SIG-M5 (cell line): ENCODE results near the gene RAB31.

ENCODE experiments used
- DNase-seq: peaks from one replicate; lab custom pipeline; 2025; lab: John Stamatoyannopoulos, UW

The RAB31 gene

GRCh38 chr18:9712611-9713010 lies 4.5 kb downstream of the RAB31 start:
- DNase-seq = no peak

- DNase-seq = no peak
Measured at GRCh38 chr18:9714266-9715087, 6.4 kb downstream of the RAB31 start.

- no peak for DNase-seq
Measured at GRCh38 chr18:9715088-9715343, 6.9 kb downstream of the RAB31 start.

GRCh38 chr18:9715978-9716774 lies 8.1 kb downstream of the RAB31 start:
- no peak for DNase-seq

GRCh38 chr18:9716780-9717563 lies 8.9 kb downstream of the RAB31 start:
- no peak for DNase-seq

- no peak for DNase-seq
Measured at GRCh38 chr18:9719421-9719981, 11.4 kb downstream of the RAB31 start.

GRCh38 chr18:9720327-9720726 lies 12.2 kb downstream of the RAB31 start:
- no peak for DNase-seq

GRCh38 chr18:9721893-9722550 lies 13.9 kb downstream of the RAB31 start:
- no peak for DNase-seq

GRCh38 chr18:9722691-9723090 lies 14.6 kb downstream of the RAB31 start:
- DNase-seq = no peak

- DNase-seq = no peak
Measured at GRCh38 chr18:9724797-9725585, 16.9 kb downstream of the RAB31 start.

GRCh38 chr18:9726175-9726574 lies 18.1 kb downstream of the RAB31 start:
- DNase-seq = no peak

- DNase-seq = no peak
Measured at GRCh38 chr18:9726936-9727335, 18.8 kb downstream of the RAB31 start.

GRCh38 chr18:9730786-9731185 lies 22.7 kb downstream of the RAB31 start:
- DNase-seq = no peak

GRCh38 chr18:9731380-9731779 lies 23.3 kb downstream of the RAB31 start:
- DNase-seq = no peak

- no peak for DNase-seq
Measured at GRCh38 chr18:9732031-9732430, 23.9 kb downstream of the RAB31 start.

- no peak for DNase-seq
Measured at GRCh38 chr18:9734189-9734588, 26.1 kb downstream of the RAB31 start.

- no peak for DNase-seq
Measured at GRCh38 chr18:9735238-9735637, 27.1 kb downstream of the RAB31 start.

GRCh38 chr18:9735879-9736278 lies 27.8 kb downstream of the RAB31 start:
- DNase-seq = no peak

- DNase-seq = no peak
Measured at GRCh38 chr18:9736286-9736835, 28.3 kb downstream of the RAB31 start.

- no peak for DNase-seq
Measured at GRCh38 chr18:9737006-9737405, 28.9 kb downstream of the RAB31 start.
